Measurements from ENCODE around the gene LPGAT1. TPM values are rescaled to one million over a fixed set of nuclear protein-coding genes. Genes with fewer than 3 reads are reported as not detected.

The LPGAT1 gene
- total and polyA plus RNA-seq, 2 experiments from 2014 or later = 36.4 to 92.1 TPM

DNA sequence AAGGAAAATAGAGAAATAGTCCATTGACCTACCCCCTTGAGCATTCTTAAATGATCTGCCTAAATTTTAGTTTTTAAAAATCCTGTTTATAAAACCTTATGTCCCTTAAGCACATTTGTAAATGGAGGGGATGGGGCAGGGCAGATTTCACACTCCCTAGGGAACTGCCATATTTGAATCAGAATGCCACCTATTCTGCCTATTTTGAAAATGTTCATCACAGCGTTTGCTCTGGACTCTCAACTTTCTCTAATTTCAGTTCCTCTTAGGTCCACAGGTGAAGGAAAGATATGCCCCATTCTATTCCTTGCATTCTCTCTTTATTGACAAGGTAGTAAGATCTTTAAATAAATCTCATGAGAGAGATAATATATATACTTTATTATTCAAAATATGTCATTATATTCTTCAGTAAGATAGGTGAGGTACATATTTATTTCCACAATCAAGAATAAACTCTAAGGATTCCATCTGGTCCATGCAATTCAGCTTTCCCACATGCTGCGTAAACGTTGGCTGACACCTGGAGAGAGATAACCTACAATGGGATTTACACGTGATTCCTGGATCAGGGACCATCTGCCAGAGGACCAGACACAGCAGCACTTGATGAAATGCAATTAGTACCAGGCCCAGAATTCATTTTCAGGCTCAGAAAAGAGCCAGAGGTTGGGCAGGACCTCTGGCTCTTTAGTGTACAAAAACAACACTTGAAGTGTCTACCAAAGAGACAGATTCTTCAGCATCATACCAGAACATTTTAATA, 1.2 kb upstream of the LPGAT1 start:
- no peak overlapping the region for H3K27ac ChIP-seq
- WGBS (ENCODE audit: low lambda C conversion rate, missing lambda C conversion rate) = 63% methylated on average over 4 of the region's 4 CpGs
- no peaks in the 10 kb centered on the region for H3K9me2 ChIP-seq (replicated peaks; ENCODE audit: insufficient read depth)
- H4K20me1 ChIP-seq (ENCODE audit: insufficient read depth, poor library complexity, severe bottlenecking) = peaks cover 3% of the 10 kb centered on the region
- peaks cover 25% of the 10 kb centered on the region for H3K79me2 ChIP-seq
- H3K4me2 ChIP-seq = no peak overlapping the region
- DNase-seq (ENCODE audit: low spot score) = no peak
- H3K36me3 ChIP-seq (replicated peaks; ENCODE audit: insufficient read depth, low read depth) = no peaks in the 10 kb centered on the region
- H3K4me3 ChIP-seq = no peak overlapping the region
- H3K27me3 ChIP-seq = no peaks in the 10 kb centered on the region
- H3K9me3 ChIP-seq (ENCODE audit: low read depth) = no peaks in the 10 kb centered on the region
- peaks cover 5% of the 10 kb centered on the region for H3K4me1 ChIP-seq (ENCODE audit: insufficient read depth)
- no peak overlapping the region for H2AFZ ChIP-seq
- TF ChIP-seq EZH2 (IDR thresholded peaks at IDR 0.05; ENCODE audit: borderline replicate concordance) (no peak), EZH2phosphoT487 (IDR thresholded peaks at IDR 0.05; ENCODE audit: low read depth, severe bottlenecking, unreplicated experiment) (no peak)
- TF ChIP-seq, protein P1, sequence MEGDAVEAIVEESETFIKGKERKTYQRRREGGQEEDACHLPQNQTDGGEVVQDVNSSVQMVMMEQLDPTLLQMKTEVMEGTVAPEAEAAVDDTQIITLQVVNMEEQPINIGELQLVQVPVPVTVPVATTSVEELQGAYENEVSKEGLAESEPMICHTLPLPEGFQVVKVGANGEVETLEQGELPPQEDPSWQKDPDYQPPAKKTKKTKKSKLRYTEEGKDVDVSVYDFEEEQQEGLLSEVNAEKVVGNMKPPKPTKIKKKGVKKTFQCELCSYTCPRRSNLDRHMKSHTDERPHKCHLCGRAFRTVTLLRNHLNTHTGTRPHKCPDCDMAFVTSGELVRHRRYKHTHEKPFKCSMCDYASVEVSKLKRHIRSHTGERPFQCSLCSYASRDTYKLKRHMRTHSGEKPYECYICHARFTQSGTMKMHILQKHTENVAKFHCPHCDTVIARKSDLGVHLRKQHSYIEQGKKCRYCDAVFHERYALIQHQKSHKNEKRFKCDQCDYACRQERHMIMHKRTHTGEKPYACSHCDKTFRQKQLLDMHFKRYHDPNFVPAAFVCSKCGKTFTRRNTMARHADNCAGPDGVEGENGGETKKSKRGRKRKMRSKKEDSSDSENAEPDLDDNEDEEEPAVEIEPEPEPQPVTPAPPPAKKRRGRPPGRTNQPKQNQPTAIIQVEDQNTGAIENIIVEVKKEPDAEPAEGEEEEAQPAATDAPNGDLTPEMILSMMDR (IDR thresholded peaks at IDR 0.05; ENCODE audit: poor library complexity) = no peak

DNA sequence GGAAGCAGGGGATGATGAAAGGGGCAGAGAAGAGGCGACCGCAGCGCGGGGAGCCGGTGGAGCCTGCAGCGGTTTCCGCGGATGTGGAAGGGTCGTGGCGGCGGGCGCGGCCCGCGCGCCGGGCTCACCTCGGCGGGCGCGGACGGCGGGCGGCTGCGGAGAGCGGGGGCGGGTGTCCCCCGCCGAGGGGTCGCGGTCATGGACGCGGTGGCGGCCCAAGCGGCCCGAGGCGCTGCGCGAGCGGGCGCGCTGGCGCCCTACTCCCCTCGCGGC, 572 bp downstream of the LPGAT1 start:
- Histone ChIP-seq H3K9me3 (ENCODE audit: low read depth) (no peaks in the 10 kb centered on the region), H2AFZ (peak overlapping the region; percentile 72), H3K4me3 (peak overlapping the region; percentile 95), H3K27me3 (no peaks in the 10 kb centered on the region), H3K9me2 (replicated peaks; ENCODE audit: insufficient read depth) (no peaks in the 10 kb centered on the region), H3K4me2 (peak overlapping the region; percentile 92), H3K4me1 (ENCODE audit: insufficient read depth) (peaks cover 5% of the 10 kb centered on the region), H4K20me1 (ENCODE audit: insufficient read depth, poor library complexity, severe bottlenecking) (peaks cover 3% of the 10 kb centered on the region), H3K27ac (peak overlapping the region; percentile 95), H3K79me2 (peaks cover 38% of the 10 kb centered on the region), H3K36me3 (replicated peaks; ENCODE audit: insufficient read depth, low read depth) (no peaks in the 10 kb centered on the region)
- TF ChIP-seq, protein P1 (IDR thresholded peaks at IDR 0.05; ENCODE audit: poor library complexity) = no peak
- TF ChIP-seq EZH2phosphoT487 (IDR thresholded peaks at IDR 0.05; ENCODE audit: low read depth, severe bottlenecking, unreplicated experiment) (no peak), EZH2 (IDR thresholded peaks at IDR 0.05; ENCODE audit: borderline replicate concordance) (no peak)
- DNase-seq (ENCODE audit: low spot score) = no peak
- WGBS (ENCODE audit: low lambda C conversion rate, missing lambda C conversion rate) = 0% methylated on average over 8 of the region's 45 CpGs

DNA sequence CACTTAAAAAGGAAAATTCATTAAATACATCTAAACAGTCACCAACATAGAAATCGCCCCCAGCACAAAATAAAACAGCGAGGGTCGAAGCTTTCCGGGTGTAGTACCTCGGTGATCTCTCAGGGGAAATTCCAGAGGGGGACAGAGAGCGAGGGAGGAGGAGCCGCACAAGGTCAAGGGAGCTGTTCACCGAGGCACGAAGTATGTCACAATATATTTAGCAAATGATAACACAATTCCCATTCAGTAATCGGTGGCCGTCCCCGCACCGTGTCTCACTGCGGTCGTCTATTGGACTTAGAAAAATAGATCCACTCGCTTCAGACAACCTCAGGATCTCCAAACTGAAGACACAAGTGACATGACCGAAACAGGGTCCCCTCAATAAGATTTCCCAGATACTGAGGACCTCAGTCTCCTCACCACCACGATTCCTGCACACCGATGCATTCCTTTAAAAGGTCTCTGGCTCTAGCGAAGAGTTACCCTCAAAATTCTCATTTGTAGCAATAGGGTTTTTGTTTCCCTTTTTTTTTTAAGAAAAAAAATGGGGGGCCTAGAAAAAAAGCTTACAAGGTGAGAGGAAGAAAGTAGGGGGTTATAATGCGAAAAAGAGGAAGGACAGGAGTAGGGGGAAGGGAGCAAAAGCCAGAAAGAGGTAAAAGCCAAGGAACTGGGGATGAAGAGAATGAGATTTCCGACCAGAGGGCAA, 1.1 kb downstream of the LPGAT1 start:
- DNase-seq (ENCODE audit: low spot score) = peak; percentile 74
- Histone ChIP-seq H3K27ac (peak overlapping the region; percentile 95), H3K9me3 (ENCODE audit: low read depth) (no peaks in the 10 kb centered on the region), H3K9me2 (replicated peaks; ENCODE audit: insufficient read depth) (no peaks in the 10 kb centered on the region), H3K4me2 (peak overlapping the region; percentile 92), H3K4me1 (ENCODE audit: insufficient read depth) (peaks cover 5% of the 10 kb centered on the region), H3K4me3 (peak overlapping the region; percentile 75), H3K36me3 (replicated peaks; ENCODE audit: insufficient read depth, low read depth) (no peaks in the 10 kb centered on the region), H4K20me1 (ENCODE audit: insufficient read depth, poor library complexity, severe bottlenecking) (peaks cover 3% of the 10 kb centered on the region), H3K79me2 (peaks cover 42% of the 10 kb centered on the region), H2AFZ (peak overlapping the region; percentile 72), H3K27me3 (no peaks in the 10 kb centered on the region)
- 3% methylated on average over 22 of the region's 22 CpGs for WGBS (ENCODE audit: low lambda C conversion rate, missing lambda C conversion rate)
- TF ChIP-seq EZH2 (IDR thresholded peaks at IDR 0.05; ENCODE audit: borderline replicate concordance) = no peak
- TF ChIP-seq EZH2phosphoT487 (IDR thresholded peaks at IDR 0.05; ENCODE audit: low read depth, severe bottlenecking, unreplicated experiment) = no peak
- TF ChIP-seq, protein P1 (IDR thresholded peaks at IDR 0.05; ENCODE audit: poor library complexity) = peak; percentile 24
